SKM-1 (cell line): ENCODE results near the gene JAGN1.
"Not testable (repeated sequence)": the region's sequence is repeated elsewhere in the genome, so short reads cannot be mapped to it uniquely, and the experiment has no call there.

Source experiments
- DNase-seq: peaks from one replicate; lab custom pipeline; 2025; ENCODE audit not compliant: unreplicated experiment; lab: John Stamatoyannopoulos, UW

Gene JAGN1

GRCh38 chr3:9897408-9898372, 7.3 kb downstream of the JAGN1 start:
- DNase-seq: no peak

DNA sequence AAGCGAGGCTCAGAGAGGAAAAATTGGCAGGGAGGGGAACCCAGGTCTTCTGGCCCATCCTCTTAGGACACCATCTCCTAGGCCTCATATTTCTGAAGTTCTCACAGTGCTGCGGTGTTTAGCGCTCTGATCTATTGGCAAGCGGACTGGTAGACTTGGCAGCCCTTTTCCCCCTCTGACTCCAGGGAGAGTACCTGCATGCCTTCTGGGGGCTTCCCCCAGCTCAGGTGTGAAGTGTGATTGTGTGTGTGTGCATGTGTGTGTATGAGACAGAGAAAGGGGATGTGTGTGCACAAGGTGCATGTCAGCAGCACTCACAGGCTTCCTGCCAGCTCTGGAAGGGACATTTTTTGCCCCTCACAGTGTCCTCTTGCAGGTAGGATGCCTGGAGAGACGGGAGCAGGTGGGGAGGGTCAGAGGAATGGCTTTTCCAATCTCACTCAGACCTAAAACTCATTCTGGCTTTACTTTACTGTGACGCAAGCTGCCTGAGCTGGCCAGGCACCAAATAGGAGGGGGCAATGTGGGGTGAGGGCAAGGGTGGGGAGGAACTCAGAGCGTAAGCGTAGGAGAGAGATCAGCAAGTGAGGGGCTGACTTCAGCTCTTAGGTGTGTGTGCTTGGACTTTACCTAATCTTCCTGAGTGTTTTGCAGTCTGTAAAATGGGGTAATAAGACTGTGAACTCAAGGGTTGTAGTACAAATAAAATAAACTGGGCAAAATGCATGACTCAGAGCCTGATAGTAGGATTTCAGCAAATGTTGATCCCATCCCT, 8.2 kb downstream of the JAGN1 start:
- no peak for DNase-seq

DNA sequence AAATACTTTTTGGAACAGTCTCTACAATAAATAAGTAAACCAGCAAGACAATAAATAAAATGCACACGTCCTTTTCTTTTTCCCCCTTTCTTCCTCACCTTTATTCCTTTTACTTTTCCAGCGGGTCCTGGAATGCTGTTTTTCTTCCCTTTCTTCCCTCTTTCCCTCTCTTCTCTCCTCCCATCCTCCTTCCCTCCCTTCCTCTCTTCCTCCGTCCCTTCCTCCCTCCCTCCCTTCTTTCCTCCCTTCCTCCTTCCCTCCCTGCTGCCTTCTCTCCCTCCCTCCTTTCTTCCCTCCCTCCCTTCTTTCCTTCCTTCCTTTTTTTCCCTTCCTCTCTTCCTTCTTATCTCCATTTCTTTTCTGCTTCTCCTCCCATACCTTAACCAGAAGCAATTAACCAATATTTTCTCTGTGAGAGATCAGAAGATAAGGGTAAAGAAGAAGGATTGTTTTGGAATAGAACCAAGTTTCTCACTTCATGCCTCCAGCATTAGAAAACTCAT, 8.9 kb downstream of the JAGN1 start:
- DNase-seq: no peak

DNA sequence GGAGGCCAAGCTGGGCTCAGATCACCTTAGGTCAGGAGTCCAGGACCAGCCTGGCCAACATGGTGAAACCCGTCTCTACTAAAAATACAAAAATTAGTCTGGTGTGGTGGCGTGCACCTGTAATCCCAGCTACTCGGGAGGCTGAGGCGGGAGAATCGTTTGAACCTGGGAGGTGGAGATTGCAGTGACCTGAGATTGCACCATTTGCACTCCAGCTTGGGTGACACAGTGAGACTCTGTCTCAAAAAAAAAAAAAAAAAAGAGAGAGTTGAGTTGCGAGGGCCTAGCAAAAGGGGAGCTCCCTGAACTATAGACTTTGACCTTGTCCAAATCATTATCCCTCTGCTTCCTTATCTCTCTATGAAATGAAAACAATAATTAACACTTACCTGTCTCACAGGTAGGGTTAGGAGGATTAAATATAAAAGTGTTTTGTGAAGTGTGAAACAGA, 10.6 kb downstream of the JAGN1 start:
- not testable (repeated sequence) for DNase-seq

- DNase-seq: no peak
Observed at GRCh38 chr3:9901967-9902366, 11.6 kb downstream of the JAGN1 start.

GRCh38 chr3:9902372-9903237, 12.2 kb downstream of the JAGN1 start, which contains the start of gene IL17RE:
Gene IL17RE (plus strand): TSS chr3:9902848. CDS start chr3:9902933, 85 bp downstream.
- no peak for DNase-seq

GRCh38 chr3:9903238-9903624, 12.8 kb downstream of the JAGN1 start:
- no peak for DNase-seq

GRCh38 chr3:9903904-9904303, 13.5 kb downstream of the JAGN1 start:
- no peak for DNase-seq

DNA sequence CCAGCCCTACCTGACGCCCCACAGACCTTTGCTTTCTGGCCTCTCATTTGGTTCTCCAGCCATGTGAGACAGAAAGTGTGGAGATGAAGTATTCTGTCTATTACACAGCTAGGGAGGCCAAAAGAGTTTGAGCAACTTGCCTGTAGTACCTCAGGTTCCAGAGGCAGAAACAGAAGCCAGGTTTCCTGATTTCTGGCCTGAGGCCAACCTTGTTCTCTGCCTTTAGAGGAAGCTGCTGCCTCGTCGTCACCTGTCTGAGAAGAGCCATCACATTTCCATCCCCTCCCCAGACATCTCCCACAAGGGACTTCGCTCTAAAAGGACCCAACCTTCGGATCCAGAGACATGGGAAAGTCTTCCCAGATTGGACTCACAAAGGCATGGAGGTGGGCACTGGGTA, 16.1 kb downstream of the JAGN1 start:
- no peak for DNase-seq

DNA sequence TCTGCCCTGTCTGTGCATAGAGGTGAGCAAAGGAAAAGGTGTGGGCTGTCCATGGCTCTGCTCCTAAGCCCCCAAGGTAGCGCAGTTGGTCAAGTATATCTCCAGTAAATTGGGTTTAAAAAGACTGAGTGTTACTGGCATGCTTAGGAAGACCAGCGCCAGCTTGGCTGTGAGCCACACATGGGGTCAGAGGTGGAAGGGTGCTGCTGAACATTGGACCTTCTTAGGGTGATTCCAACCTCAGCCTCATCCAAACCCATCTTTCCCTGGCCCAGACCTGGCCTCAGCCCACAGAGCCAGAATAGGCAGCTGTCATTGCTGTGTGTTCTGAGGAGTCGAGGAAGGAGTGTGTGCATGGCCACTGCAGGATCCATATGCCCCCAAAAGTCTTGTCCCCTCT, 17.9 kb downstream of the JAGN1 start:
- no peak for DNase-seq

DNA sequence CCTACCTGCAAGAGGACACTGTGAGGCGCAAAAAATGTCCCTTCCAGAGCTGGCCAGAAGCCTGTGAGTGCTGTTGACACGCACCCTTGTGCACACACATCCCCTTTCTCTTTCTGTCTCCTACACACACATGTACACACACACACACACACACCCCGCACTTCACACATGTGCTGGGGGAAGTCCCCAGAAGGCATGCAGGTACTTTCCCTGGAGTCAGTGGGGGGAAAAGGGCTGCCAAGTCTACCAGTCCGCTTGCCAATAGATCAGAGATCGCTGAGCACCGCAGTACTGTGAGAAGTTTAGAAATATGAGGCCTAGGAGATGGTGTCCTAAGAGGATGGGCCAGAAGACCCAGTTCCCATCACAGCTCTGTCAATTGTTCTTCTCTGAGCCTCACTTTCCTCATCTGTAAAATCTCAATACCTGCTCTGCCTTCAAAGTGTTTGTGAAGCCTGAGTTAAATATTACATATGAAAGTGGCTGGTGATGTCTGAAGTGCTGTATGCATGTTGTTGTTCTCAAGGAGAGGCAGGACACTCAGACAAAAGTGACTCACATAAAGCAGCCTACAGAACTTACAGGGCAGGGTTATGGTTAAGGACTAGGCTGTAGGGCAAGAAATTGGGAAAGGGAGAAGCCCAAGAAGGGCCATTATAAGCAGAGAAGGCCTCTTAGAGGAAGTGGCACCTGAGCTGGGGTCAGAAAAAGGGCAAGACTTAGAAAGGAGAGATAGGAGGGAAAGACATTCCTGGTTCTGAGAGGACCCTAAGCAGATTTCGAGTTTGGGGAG, 19.0 kb downstream of the JAGN1 start:
- no peak for DNase-seq

GRCh38 chr3:9911863-9912262, 21.5 kb downstream of the JAGN1 start:
- DNase-seq: no peak

GRCh38 chr3:9912294-9912935, 22.0 kb downstream of the JAGN1 start:
- peak; percentile 28 for DNase-seq

GRCh38 chr3:9913601-9914000, 23.2 kb downstream of the JAGN1 start:
- DNase-seq: no peak

- DNase-seq: no peak
Observed at GRCh38 chr3:9914011-9914410, 23.6 kb downstream of the JAGN1 start.

DNA sequence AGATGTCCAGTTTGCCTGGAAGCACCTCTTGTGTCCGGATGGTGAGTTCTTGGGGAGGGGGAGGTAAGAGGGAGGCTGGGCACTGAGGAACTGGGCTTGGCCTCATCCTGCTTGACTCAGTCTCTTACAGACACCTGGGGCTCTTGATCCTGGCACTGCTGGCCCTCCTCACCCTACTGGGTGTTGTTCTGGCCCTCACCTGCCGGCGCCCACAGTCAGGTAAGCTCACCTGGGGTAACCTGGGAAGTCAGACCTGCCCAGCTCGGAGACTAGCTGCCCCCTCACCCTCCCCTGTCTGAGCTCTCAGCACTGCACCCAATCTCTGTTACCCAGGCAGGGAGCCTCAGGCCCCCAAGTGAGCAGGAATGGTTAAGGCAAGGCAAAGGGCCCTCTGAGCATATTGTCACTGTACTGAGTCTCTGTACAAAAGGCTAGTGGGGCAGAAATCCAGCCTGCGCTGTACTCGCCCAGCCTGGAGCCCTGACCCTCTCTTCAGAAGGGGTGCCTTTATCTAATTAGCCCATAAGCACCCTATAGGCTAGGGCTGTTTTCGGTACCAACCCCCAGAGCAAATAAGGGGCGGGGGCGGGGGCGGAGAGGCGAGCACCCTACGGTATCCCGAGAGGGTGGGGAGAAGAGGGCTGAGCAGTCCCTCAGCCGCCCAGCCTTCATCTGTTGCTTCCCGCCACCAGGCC, 24.3 kb downstream of the JAGN1 start:
- DNase-seq: no peak

DNA sequence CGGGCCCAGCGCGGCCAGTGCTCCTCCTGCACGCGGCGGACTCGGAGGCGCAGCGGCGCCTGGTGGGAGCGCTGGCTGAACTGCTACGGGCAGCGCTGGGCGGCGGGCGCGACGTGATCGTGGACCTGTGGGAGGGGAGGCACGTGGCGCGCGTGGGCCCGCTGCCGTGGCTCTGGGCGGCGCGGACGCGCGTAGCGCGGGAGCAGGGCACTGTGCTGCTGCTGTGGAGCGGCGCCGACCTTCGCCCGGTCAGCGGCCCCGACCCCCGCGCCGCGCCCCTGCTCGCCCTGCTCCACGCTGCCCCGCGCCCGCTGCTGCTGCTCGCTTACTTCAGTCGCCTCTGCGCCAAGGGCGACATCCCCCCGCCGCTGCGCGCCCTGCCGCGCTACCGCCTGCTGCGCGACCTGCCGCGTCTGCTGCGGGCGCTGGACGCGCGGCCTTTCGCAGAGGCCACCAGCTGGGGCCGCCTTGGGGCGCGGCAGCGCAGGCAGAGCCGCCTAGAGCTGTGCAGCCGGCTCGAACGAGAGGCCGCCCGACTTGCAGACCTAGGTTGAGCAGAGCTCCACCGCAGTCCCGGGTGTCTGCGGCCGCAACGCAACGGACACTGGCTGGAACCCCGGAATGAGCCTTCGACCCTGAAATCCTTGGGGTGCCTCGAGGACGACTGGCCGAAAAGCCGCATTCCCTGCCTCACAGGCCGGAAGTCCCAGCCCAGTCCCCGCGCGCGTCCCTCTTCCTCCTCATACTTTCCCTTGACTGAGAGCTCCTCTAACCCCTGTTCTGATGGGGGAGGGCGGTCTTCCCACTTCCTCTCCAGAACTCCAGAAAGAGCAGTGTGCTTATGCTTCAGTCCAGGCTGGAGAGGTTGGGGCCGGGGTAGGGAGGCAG, 25.1 kb downstream of the JAGN1 start:
- DNase-seq: no peak

GRCh38 chr3:9916346-9916733, 25.9 kb downstream of the JAGN1 start:
- DNase-seq: no peak
